ENCODE measurements around the gene IL10.

IL10 gene

DNA sequence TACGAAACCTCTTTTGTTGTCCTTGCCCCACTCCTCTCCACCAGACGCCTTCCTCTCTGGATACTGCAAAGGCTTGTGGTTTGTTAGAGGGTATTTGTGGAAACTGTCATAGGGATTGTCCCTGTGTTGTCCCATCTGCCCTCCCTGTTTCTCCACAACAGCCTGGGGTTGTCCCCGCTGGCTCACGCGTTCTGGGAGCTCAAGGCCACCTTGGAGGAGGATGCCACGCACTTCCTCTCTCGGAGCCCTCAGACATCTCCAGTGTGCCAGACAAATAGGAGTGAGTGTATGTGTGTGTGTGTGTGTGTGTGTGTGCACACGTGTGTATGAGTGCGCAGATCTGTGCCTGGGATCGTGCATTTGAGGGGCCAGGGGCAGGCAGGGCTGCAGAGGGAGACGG is 39.3 kb downstream of the IL10 start:
- DNase-seq, result no peak

DNA sequence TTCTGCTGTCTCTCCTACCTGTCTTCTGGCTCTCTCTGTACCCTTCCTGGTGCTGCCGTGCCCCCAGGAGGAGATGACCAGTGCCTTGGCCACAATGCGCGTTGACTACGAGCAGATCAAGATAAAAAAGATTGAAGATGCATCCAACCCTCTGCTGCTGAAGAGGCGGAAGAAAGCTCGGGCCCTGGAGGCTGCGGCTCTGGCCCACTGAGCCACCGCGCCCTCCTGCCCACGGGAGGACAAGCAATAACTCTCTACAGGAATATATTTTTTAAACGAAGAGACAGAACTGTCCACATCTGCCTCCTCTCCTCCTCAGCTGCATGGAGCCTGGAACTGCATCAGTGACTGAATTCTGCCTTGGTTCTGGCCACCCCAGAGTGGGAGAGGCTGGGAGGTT is 39.8 kb downstream of the IL10 start:
- DNase-seq, result no peak

DNA sequence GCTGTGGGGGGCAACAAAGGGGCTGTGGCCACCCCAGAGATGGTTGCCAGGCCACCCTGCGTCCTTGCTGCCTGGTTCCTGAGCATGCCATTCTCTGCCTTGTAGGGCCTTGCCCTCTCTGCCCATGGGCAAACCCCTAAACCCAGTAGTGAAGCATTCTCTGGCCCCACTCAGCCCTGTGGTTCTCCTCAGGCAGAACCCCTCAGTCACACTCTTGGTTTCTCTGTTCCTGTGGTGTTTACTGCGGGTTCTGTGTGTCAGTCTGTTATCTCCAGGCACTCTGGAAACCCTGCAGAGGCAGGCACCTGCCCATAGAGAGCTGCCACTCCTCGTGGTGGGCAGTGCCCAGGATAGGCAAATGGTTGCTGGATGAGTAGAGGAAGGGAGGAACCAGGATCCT is 42.8 kb downstream of the IL10 start:
- DNase-seq, result no peak

DNA sequence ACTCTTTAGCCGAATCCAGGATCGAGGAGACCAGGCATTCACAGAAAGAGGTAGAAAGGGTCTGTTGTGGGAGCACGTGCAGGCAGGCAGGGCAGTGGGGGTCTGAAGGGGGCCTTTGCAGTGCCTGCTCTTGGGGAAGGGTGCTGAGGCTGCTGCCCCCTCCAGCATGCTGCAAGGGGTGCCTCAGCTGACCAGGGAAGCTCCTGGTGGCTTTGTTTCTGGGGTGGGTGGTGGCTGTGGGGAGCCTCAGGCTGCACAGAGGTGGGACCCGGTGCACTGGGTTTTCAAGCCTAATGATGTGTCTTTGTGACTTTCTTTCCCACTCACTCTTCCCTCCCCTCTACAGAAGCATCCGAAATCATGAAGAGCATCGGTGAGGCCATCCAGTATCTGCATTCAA is 43.2 kb downstream of the IL10 start:
- no peak for DNase-seq

DNA sequence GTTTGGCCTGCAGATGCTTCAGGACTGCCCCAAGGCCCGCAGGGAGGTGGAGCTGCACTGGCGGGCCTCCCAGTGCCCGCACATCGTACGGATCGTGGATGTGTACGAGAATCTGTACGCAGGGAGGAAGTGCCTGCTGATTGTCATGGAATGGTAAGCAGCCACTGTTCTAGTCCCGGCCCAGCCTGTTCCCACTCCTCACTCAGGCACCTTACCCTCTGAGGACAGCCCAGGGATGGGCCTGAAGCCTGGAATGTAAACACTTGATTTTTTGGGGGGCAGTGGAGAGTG is 43.7 kb downstream of the IL10 start:
- no peak for DNase-seq

DNA sequence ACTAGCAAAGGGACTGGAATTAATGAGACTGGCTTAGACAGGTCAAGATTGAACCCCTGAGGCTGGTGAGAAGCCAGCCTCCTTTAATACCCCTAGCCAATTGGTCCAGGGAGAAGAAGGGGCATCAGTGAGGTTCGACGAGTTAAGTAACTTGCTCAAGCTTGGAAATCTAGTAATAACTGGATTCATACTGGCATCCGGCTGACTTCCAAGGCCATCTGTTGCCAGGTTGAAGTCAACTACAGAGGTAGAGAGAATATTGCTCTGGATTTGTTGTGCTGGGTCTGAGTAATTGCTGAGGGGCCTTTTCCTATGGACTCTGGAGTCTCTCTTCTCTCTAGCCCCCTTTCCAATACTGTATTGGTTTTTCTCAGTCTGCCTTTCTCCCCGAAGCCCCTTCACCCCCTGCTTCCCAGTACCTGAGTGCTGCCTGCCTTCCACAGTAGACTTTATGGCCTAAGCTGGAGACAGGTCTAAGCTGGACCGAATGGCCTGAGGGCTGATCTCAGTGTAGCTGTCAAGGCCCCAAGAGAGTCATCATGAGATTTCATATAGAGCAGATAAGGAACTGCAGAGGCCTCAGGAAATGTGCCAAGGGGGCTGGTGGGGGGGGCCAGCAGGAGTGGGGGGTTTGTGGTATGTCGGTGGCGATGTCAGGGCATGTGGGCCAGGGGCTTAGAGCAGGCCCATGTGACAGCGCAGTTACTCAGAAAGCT is 44.2 kb downstream of the IL10 start:
- no peak for DNase-seq

DNA sequence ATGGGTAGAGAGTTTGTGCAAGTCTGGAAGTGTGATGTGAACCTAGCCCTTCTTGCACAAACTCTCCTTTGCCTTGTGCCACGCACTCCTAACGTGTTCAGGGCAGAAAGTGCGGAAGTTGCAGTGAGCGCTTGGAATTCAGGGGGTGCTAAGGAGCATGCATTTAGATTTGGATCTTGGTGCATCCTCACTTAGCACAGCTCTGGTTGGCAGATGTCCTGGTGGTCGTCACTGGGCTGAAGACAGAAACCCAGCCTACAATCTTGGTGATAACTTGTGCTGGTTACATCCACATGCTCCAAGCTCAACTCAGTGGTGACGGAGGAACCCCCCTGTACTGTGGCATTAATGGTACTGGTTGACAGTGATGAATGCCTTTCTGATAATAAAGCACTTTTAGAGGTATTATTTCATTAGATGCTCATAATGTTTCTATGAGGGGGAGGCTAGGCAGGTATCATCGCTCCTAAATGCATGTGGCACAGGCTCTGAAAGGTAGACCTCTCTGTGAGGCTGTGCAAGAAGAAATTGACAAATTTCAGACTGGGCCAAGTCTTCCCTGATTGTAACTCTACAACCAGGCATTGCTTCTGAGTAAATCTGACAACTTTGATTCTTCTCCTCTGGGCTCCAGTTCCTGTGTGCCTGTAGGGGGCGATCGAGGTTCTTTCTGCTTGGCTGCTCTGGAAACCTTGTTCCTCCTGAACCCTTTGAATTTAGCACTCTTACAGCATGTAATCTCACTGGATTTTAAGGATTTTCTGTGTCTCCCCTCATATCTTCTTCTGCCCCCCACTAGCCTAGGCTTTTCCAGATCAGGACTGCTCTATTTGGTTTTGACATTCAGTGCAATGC is 47.0 kb downstream of the IL10 start:
- peak; percentile 26 to 30 for DNase-seq

DNA sequence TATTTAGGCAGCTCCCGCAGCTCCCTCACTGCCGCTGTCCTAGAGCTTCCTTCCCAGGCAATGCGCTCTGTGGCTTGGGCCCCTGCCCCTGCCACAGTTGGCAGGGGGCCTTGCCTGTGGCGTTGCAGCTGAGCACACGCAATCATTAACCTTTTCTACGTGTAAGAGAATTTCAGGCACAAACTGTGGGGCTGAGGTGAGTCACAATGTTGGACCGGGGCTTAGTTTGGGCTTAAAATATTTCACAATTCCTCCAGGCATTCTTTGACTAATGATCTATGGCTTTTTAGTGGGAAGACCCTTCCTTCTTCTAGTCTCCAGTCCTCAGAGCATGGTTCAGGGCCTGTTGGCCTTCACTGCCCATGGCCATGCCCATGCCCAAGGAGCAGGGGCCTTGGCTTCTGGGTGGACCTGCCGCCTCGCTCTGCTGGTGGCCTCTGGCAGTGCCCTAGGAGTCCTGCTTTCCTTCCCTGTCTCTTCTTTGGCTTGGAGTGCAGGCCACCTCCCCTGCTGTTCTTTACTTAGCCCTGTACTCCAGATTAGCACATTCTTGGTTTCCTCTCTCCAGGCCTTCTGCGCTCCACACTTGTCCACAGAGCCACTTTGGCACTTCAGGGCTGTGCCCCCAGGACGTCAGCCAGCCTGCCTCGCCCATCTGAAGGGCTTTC is 48.4 kb downstream of the IL10 start:
- no peak for DNase-seq

DNA sequence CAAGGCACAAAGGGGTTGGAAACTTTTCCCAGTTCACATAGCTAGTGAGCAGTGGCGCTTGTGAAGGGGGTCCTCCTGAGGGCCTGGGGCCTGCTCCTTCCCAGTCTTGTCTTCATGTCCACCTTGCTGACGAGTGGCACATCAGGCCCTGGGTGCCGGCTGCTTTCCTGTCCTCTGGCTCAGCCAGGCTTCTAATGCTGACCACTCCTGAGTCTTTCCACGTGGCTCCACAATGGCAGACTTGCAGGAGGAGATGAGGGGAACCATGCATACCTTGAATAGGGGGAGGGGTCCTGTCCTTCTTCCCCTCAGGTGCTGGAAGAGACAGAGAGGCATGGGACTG is 48.9 kb downstream of the IL10 start:
- DNase-seq, result no peak

DNA sequence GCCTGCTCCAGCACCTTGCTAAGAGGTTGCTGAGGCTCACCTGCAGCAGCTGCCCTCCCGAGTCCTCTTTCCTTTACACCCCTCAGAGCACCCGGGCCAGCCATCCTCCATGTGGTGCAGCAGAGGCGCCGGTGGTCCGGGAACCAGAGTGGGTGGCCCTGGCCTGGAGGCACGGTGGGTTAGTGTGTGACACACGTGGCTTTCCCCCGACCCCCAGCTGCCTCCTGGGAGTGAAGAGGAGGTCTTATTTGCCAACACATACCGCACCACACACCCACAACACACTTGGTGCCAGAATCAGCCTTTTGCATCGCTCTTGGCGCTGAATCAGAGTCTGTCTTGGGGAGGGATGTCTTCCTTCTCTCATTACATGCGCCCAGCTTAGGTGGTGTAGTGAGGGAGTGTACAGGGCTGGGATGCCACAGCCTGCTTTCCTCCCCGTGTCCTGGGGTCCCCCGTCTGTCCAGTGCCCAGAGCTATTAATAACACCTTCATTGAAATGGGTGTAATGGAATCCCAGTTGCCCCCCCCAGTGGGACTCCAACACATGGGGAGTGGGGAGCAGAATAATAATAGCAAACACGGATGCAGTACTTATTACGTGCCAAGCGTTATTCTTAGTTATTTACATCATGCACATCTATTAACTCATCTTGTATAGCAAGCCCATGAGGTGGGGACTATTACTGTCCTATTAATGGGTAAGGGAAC is 49.4 kb downstream of the IL10 start:
- DNase-seq, result no peak

DNA sequence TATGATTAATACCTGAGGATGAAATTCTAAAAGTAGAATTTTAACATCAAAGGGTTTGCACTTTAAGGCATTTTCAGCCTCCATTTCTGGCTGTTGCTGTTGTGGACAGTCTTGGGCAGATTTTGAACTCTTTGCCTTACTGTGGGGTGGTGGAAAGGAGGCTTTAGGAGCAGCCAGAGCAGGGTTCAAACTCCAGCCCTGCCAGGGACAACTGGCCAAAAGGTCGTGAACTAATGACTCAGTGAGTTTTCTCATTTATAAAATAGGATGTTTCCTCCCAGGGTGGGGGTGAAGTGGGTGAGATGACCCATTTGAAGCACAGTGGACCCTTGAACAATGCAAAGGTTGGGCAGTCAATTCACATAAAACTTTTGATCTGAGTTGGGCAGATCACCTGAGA is 50.8 kb downstream of the IL10 start:
- no peak for DNase-seq

DNA sequence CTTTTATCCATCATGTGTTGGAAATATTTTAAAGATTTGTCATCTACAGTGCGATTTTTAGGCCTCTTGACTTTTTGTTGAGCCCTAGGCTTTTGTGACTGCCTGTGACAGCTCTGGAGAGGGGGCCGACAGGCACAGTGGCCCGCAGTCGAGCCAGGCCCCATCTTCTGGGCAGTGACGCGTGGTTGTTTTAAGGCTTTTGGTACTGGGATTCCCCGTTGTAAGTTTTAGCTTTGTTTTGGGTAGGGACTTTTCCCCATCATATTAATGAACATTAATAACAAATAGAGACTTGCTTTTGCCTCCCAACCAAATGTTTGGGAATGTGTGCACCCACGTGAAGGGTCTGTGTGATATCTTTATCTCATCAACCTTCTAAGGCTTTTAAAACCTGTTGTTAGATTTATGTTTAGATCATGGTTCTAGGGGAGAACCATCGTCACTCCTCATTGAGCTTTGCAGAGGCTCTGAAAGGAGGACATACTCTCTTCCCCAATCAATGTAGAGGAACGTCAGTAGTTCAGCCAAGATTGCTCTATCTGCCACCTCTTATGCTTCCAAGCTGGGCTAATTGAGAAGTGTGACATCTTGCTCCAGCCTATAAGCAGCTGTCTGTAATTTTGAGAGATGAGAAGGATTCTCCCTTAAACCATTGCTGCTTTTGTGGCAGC is 53.0 kb downstream of the IL10 start:
- DNase-seq, result no peak

DNA sequence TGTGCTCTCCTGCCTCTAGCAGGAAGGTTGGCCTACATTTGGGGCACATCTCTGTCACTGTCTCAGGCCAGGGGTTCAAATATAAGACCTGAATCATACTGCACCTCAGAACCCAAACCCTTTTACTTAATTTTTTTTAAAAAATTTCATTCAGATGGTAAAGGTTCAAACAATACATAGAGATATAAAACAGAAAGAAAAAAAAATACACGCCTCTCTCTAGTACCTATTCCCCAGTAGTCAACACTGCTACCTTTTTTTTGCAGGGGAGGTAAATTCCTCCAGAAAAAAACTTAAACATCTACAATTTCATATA is 54.7 kb downstream of the IL10 start:
- DNase-seq, result no peak

Measured in SHP77 (cell line).